Choroid plexus epithelial cell (primary cell): ENCODE measurements around the gene GSTM1.
"Not testable (repeated sequence)": the region's sequence is repeated elsewhere in the genome, so short reads cannot be mapped to it uniquely, and the experiment has no call there.

Source experiments
- DNase-seq: peaks from one replicate; pipeline ENCODE4 v3.0.0-alpha.2; 2010; ENCODE audit warnings: low read depth
- H3K4me3 ChIP-seq: 2 replicates; pipeline ENCODE4 v1.5.1; 2011; ENCODE audit warnings: low read depth, mild to moderate bottlenecking, control low read depth, low read length, moderate library complexity
- TF ChIP-seq, protein P1 (sequence below): conservative IDR thresholded peaks from 2 replicates; pipeline ENCODE4 v1.5.1; 2011; ENCODE audit warnings: low read depth, mild to moderate bottlenecking, control low read depth, inconsistent platforms, low read length, moderate library complexity

Gene GSTM1

GRCh38 chr1:109671067-109671466, 16.6 kb upstream of the GSTM1 start:
- TF ChIP-seq, protein P1, sequence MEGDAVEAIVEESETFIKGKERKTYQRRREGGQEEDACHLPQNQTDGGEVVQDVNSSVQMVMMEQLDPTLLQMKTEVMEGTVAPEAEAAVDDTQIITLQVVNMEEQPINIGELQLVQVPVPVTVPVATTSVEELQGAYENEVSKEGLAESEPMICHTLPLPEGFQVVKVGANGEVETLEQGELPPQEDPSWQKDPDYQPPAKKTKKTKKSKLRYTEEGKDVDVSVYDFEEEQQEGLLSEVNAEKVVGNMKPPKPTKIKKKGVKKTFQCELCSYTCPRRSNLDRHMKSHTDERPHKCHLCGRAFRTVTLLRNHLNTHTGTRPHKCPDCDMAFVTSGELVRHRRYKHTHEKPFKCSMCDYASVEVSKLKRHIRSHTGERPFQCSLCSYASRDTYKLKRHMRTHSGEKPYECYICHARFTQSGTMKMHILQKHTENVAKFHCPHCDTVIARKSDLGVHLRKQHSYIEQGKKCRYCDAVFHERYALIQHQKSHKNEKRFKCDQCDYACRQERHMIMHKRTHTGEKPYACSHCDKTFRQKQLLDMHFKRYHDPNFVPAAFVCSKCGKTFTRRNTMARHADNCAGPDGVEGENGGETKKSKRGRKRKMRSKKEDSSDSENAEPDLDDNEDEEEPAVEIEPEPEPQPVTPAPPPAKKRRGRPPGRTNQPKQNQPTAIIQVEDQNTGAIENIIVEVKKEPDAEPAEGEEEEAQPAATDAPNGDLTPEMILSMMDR = no peak
- no peak overlapping the region for H3K4me3 ChIP-seq
- DNase-seq = no peak

GRCh38 chr1:109673861-109674260, 13.8 kb upstream of the GSTM1 start:
- DNase-seq, H3K4me3 ChIP-seq: not testable (repeated sequence)

DNA sequence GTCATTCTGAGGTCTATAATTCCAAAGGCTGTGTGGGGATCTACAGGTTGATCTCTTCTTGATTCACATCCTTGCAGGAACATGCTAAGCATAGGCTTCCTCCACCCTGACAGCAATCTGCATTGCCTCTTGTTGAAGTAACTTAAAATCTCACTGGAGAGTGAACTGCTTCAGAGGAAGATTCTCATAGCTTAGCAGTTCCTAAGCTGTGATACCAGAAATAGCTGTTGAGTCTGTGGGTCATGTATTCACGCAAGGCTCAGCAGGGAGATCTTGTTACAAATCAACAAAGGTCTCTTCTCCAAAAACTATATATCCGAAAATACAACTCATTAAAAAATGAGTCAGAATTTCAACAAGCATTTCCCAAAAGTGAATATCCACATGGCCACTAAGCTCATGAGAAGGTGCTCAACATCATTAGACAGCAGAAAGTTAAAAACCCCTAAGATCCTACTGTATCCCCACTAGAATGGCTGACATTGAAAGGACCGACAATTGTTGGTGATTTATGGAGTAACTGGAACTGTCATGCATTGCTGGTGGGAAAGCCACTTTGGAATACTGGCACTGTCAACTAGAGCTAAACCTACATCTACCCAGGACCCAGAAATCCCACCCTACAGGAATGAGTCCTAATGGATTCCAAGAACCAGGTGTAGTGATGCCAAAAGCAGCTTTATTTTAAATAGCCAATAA, 10.8 kb upstream of the GSTM1 start:
- not testable (repeated sequence) for H3K4me3 ChIP-seq
- peak; percentile 12 for DNase-seq

GRCh38 chr1:109677459-109677858, 10.2 kb upstream of the GSTM1 start:
- H3K4me3 ChIP-seq = no peak overlapping the region
- DNase-seq = no peak
- TF ChIP-seq, protein P1 = no peak

- not testable (repeated sequence) for DNase-seq, H3K4me3 ChIP-seq
Measured at GRCh38 chr1:109678637-109679036, 9.0 kb upstream of the GSTM1 start.

DNA sequence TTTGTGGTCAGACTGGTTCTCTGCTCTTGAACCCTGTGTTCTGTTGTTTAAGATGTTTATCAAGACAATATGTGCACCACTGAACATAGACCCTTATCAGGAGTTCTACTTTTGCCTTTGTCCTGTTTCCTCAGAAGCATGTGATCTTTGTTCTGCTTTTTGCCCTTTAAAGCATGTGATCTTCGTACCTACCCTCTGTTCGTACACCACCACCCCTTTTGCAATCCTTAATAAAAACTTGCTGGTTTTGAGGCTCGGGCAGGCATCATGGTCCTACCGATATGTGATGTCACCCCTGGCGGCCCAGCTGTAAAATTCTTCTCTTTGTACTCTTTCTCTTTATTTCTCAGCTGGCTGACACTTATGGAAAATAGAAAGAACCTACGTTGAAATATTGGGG, 2.8 kb upstream of the GSTM1 start:
- DNase-seq, H3K4me3 ChIP-seq: not testable (repeated sequence)

- H3K4me3 ChIP-seq, DNase-seq: not testable (repeated sequence)
Measured at GRCh38 chr1:109685399-109685798, 2.2 kb upstream of the GSTM1 start.

DNA sequence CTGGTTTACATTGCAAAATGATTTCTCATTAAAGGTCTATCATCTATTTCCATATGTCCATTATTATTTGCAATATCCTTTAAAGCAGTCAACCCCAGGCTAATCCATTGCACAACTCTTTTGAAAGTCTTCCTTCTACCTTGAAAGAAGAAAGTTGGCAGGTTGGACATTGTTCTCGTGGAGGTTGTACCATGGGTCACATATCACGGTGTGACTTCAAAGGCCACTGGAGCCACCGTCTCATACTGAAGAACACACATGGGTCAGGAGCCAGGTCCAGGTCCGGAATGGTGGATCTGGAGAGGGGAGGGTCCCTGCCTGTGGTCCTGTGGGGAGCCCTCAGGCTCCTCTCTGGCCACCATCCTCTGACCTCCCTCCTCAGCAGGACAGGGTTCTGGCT, 1.7 kb upstream of the GSTM1 start:
- not testable (repeated sequence) for DNase-seq, H3K4me3 ChIP-seq

GRCh38 chr1:109687109-109687508, 508 bp upstream of the GSTM1 start:
- H3K4me3 ChIP-seq, DNase-seq: not testable (repeated sequence)

GRCh38 chr1:109689844-109690405, 2.3 kb downstream of the GSTM1 start:
- H3K4me3 ChIP-seq = no peak overlapping the region
- TF ChIP-seq, protein P1 = no peak
- no peak for DNase-seq

GRCh38 chr1:109691759-109692158, 4.1 kb downstream of the GSTM1 start:
- TF ChIP-seq, protein P1 = no peak
- no peak for DNase-seq
- H3K4me3 ChIP-seq = no peak overlapping the region

- not testable (repeated sequence) for H3K4me3 ChIP-seq, DNase-seq
Measured at GRCh38 chr1:109694400-109694799, 6.8 kb downstream of the GSTM1 start.

GRCh38 chr1:109695138-109695537, 7.5 kb downstream of the GSTM1 start:
- not testable (repeated sequence) for DNase-seq, H3K4me3 ChIP-seq
